SK-N-SH treated with all-trans-retinoic acid at 6 μM for 48 hours (cell line): ENCODE results near the gene OGDHL.

Source experiments
- CSDC2 ChIP-seq: fragments of 250-450 bp; sonication (Bioruptor Pico); IDR thresholded peaks from 2 replicates; pipeline ENCODE4 v1.5.0; 2020; ENCODE audit warnings: mild to moderate bottlenecking, moderate library complexity
- ESRRG ChIP-seq: fragments of 250-450 bp; sonication (Bioruptor Pico); IDR thresholded peaks from 2 replicates; pipeline ENCODE4 v1.6.1; 2021; ENCODE audit warnings: mild to moderate bottlenecking
- PPARA ChIP-seq: fragments of 250-450 bp; sonication (Bioruptor Pico); IDR thresholded peaks from 2 replicates; pipeline ENCODE4 v1.5.0; 2020; ENCODE audit warnings: mild to moderate bottlenecking, borderline replicate concordance
- RARB ChIP-seq: fragments of 250-450 bp; sonication (Bioruptor Pico); IDR thresholded peaks from 2 replicates; pipeline ENCODE4 v1.8.0; 2021; ENCODE audit warnings: mild to moderate bottlenecking, moderate library complexity
- SNAI2 ChIP-seq: fragments of 250-450 bp; sonication (Bioruptor Pico); IDR thresholded peaks from 2 replicates; pipeline ENCODE4 v1.5.0; 2020; ENCODE audit warnings: mild to moderate bottlenecking, moderate library complexity
- TCF4 ChIP-seq: fragments of 250-450 bp; sonication (Bioruptor Pico); IDR thresholded peaks from 2 replicates; pipeline ENCODE4 v1.8.0; 2021; ENCODE audit warnings: mild to moderate bottlenecking, moderate library complexity, borderline replicate concordance
- ZC3H10 ChIP-seq: fragments of 250-450 bp; sonication (Bioruptor Pico); IDR thresholded peaks from 2 replicates; pipeline ENCODE4 v1.5.1; 2021; ENCODE audit warnings: mild to moderate bottlenecking, moderate library complexity
- ZFP3 ChIP-seq: fragments of 250-450 bp; sonication (Bioruptor Pico); IDR thresholded peaks from 2 replicates; pipeline ENCODE4 v1.5.0; 2020; ENCODE audit warnings: mild to moderate bottlenecking, moderate library complexity
- ZFP30 ChIP-seq: fragments of 450-650 bp; formaldehyde crosslinking; IDR thresholded peaks from 2 replicates; pipeline ENCODE4 v1.5.0; 2022; ENCODE audit warnings: mild to moderate bottlenecking, moderate library complexity
- TF ChIP-seq, protein P1 (sequence below): fragments of 250-450 bp; sonication (Bioruptor Pico); IDR thresholded peaks from 2 replicates; pipeline ENCODE4 v1.8.0; 2020; ENCODE audit warnings: mild to moderate bottlenecking, moderate library complexity, borderline replicate concordance

- no peak for TF ChIP-seq ZFP30 (CRISPR knock-in tag)
- no peak for TF ChIP-seq ZFP3 (CRISPR knock-in tag)
- no peak for TF ChIP-seq PPARA (CRISPR knock-in tag)
- TF ChIP-seq, protein P1, sequence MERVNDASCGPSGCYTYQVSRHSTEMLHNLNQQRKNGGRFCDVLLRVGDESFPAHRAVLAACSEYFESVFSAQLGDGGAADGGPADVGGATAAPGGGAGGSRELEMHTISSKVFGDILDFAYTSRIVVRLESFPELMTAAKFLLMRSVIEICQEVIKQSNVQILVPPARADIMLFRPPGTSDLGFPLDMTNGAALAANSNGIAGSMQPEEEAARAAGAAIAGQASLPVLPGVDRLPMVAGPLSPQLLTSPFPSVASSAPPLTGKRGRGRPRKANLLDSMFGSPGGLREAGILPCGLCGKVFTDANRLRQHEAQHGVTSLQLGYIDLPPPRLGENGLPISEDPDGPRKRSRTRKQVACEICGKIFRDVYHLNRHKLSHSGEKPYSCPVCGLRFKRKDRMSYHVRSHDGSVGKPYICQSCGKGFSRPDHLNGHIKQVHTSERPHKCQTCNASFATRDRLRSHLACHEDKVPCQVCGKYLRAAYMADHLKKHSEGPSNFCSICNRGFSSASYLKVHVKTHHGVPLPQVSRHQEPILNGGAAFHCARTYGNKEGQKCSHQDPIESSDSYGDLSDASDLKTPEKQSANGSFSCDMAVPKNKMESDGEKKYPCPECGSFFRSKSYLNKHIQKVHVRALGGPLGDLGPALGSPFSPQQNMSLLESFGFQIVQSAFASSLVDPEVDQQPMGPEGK (CRISPR knock-in tag): no peak
- TF ChIP-seq TCF4 (CRISPR knock-in tag): no peak
- no peak for TF ChIP-seq ESRRG (CRISPR knock-in tag)
- no peak for TF ChIP-seq CSDC2
- no peak for TF ChIP-seq SNAI2
- no peak for TF ChIP-seq RARB (CRISPR knock-in tag)
- TF ChIP-seq ZC3H10 (CRISPR knock-in tag): no peak
Observed at GRCh38 chr10:49739426-49739825, 22.7 kb downstream of the OGDHL start.
